Endothelial cell (in vitro differentiated cells): ENCODE measurements around the gene SRSF5. TPM values are rescaled to one million over a fixed set of nuclear protein-coding genes. Genes with fewer than 3 reads are reported as not detected.

Experiments
- DNase-seq: peaks from one replicate; pipeline ENCODE4 v3.0.0; 2021; ENCODE audit warnings: low spot score
- H3K27ac Mint-ChIP-seq: one replicate; pipeline ENCODE4 v1.8.0; 2021; ENCODE audit warnings: mixed read lengths, inconsistent platforms; ENCODE audit not compliant: unreplicated experiment
- H3K27me3 Mint-ChIP-seq: one replicate; pipeline ENCODE4 v1.8.0; 2021; ENCODE audit warnings: mild to moderate bottlenecking, moderate library complexity, mixed read lengths, inconsistent platforms; ENCODE audit not compliant: unreplicated experiment
- H3K36me3 Mint-ChIP-seq: one replicate; pipeline ENCODE4 v1.8.0; 2021; ENCODE audit warnings: mild to moderate bottlenecking, low read depth, mixed read lengths, inconsistent platforms; ENCODE audit not compliant: unreplicated experiment
- H3K4me1 Mint-ChIP-seq: one replicate; pipeline ENCODE4 v1.8.0; 2021; ENCODE audit warnings: mild to moderate bottlenecking, mixed read lengths, inconsistent platforms; ENCODE audit not compliant: unreplicated experiment
- H3K4me3 Mint-ChIP-seq: one replicate; pipeline ENCODE4 v1.8.0; 2021; ENCODE audit warnings: mild to moderate bottlenecking, mixed read lengths, inconsistent platforms; ENCODE audit not compliant: unreplicated experiment
- H3K9me3 Mint-ChIP-seq: one replicate; pipeline ENCODE4 v1.8.0; 2021; ENCODE audit warnings: mixed read lengths, inconsistent platforms; ENCODE audit not compliant: unreplicated experiment
- CTCF ChIP-seq: fragments of 200-600 bp; sonication (generic); IDR thresholded peaks from one replicate; pipeline ENCODE4 v1.5.0; 2021; ENCODE audit warnings: antibody characterized with exemption; ENCODE audit not compliant: unreplicated experiment
- total RNA-seq: library from RNA; stranded (reverse); fragmentation: NEBNext Ultra II Directional; extraction: Animal tissue kit (Norgen Biotek cat#: 25700); gene quantifications from one replicate; pipeline ENCODE4 v1.2.1, GENCODE V29; 2021; ENCODE audit not compliant: unreplicated experiment

The SRSF5 gene
- total RNA-seq, 1 donor from 2014 or later = 241 TPM

- DNase-seq = no peak
- Mint-ChIP-seq H3K36me3 (no peaks in the 10 kb centered on the region), H3K9me3 (no peaks in the 10 kb centered on the region), H3K27ac (no peak overlapping the region), H3K27me3 (no peaks in the 10 kb centered on the region), H3K4me1 (peaks cover 14% of the 10 kb centered on the region), H3K4me3 (no peak overlapping the region)
- no peak for TF ChIP-seq CTCF
These were observed 27.8 kb downstream of the SRSF5 start for GRCh38 chr14:69794791-69795190.

- no peak for DNase-seq
- Mint-ChIP-seq H3K27me3 (no peaks in the 10 kb centered on the region), H3K9me3 (no peaks in the 10 kb centered on the region), H3K4me1 (peaks cover 14% of the 10 kb centered on the region), H3K36me3 (no peaks in the 10 kb centered on the region), H3K27ac (no peak overlapping the region), H3K4me3 (no peak overlapping the region)
- no peak for TF ChIP-seq CTCF
These were observed 28.7 kb downstream of the SRSF5 start for GRCh38 chr14:69795691-69796090.

- Mint-ChIP-seq H3K27me3 (no peaks in the 10 kb centered on the region), H3K4me3 (no peak within 1 kb of the TSS), H3K27ac (no peak within 1 kb of the TSS), H3K9me3 (no peaks in the 10 kb centered on the region), H3K36me3 (no peaks in the 10 kb centered on the region), H3K4me1 (peaks cover 14% of the 10 kb centered on the region)
- no peak for TF ChIP-seq CTCF
- DNase-seq = no peak
These were observed 30.0 kb downstream of the SRSF5 start, which contains the start of gene SLC10A1 for GRCh38 chr14:69796797-69797500. SLC10A1 (minus strand) TSS chr14:69797241; CDS start chr14:69797155, 86 bp downstream.

- H3K36me3 Mint-ChIP-seq = no peaks in the 10 kb centered on the region
- H3K9me3 Mint-ChIP-seq = no peaks in the 10 kb centered on the region
- H3K4me1 Mint-ChIP-seq = peaks cover 14% of the 10 kb centered on the region
- H3K4me3 Mint-ChIP-seq = no peak overlapping the region
- H3K27ac Mint-ChIP-seq = no peak overlapping the region
- DNase-seq = no peak
- no peak for TF ChIP-seq CTCF
- H3K27me3 Mint-ChIP-seq = no peaks in the 10 kb centered on the region
These were observed 30.8 kb downstream of the SRSF5 start for GRCh38 chr14:69797573-69798338.

- no peak overlapping the region for H3K4me3 Mint-ChIP-seq
- H3K9me3 Mint-ChIP-seq = no peaks in the 10 kb centered on the region
- H3K4me1 Mint-ChIP-seq = peaks cover 14% of the 10 kb centered on the region
- H3K36me3 Mint-ChIP-seq = no peaks in the 10 kb centered on the region
- no peak for DNase-seq
- no peak for TF ChIP-seq CTCF
- no peaks in the 10 kb centered on the region for H3K27me3 Mint-ChIP-seq
- no peak overlapping the region for H3K27ac Mint-ChIP-seq
These were observed 31.4 kb downstream of the SRSF5 start for GRCh38 chr14:69798339-69798735.
